GM18870 (cell line): ENCODE data around the gene CDH13.

Source experiments
- ATAC-seq: cut with Tn5 transposase; IDR thresholded peaks from one replicate; pipeline ENCODE4 v1.9.1; 2021; ENCODE audit warnings: moderate library complexity; ENCODE audit not compliant: unreplicated experiment

Gene CDH13

GRCh38 chr16:83755391-83755790 is 1128.6 kb downstream of the CDH13 start:
- no peak for ATAC-seq

GRCh38 chr16:83762141-83762991 is 1135.6 kb downstream of the CDH13 start:
- no peak for ATAC-seq

- no peak for ATAC-seq
Observed at GRCh38 chr16:83762992-83763358, 1136.2 kb downstream of the CDH13 start.

- no peak for ATAC-seq
Observed at GRCh38 chr16:83768986-83769385, 1142.2 kb downstream of the CDH13 start.

- no peak for ATAC-seq
Observed at GRCh38 chr16:83769397-83770008, 1142.7 kb downstream of the CDH13 start.

- no peak for ATAC-seq
Observed at GRCh38 chr16:83771306-83771942, 1144.7 kb downstream of the CDH13 start.

- no peak for ATAC-seq
Observed at GRCh38 chr16:83772806-83773205, 1146.0 kb downstream of the CDH13 start.

- ATAC-seq: no peak
Observed at GRCh38 chr16:83774066-83774465, 1147.3 kb downstream of the CDH13 start.

GRCh38 chr16:83776944-83777343 is 1150.2 kb downstream of the CDH13 start:
- no peak for ATAC-seq

GRCh38 chr16:83779886-83780285 is 1153.1 kb downstream of the CDH13 start:
- ATAC-seq: no peak

- ATAC-seq: no peak
Observed at GRCh38 chr16:83785455-83785854, 1158.7 kb downstream of the CDH13 start.

- ATAC-seq: no peak
Observed at GRCh38 chr16:83789642-83790401, 1163.1 kb downstream of the CDH13 start.

GRCh38 chr16:83791916-83792315 is 1165.1 kb downstream of the CDH13 start:
- ATAC-seq: no peak

GRCh38 chr16:83792391-83792790 is 1165.6 kb downstream of the CDH13 start:
- ATAC-seq: no peak

GRCh38 chr16:83793179-83793578 is 1166.4 kb downstream of the CDH13 start:
- no peak for ATAC-seq

- ATAC-seq: no peak
Observed at GRCh38 chr16:83794860-83795554, 1168.2 kb downstream of the CDH13 start.

GRCh38 chr16:83797013-83797412 is 1170.2 kb downstream of the CDH13 start:
- ATAC-seq: no peak

- ATAC-seq: no peak
Observed at GRCh38 chr16:83799336-83799735, 1172.6 kb downstream of the CDH13 start.

- peak; percentile 59 for ATAC-seq
Observed at GRCh38 chr16:83802135-83802534, 1175.4 kb downstream of the CDH13 start.

GRCh38 chr16:83802554-83803205 is 1175.9 kb downstream of the CDH13 start:
- no peak for ATAC-seq
